DND-41 (cell line): ENCODE results near the gene MDP1.

ENCODE experiments used
- EZH2 ChIP-seq: IDR thresholded peaks from 3 replicates; pipeline ENCODE4 v1.6.1; 2012; ENCODE audit warnings: borderline replicate concordance, low read depth, mild to moderate bottlenecking, moderate library complexity, low read length, inconsistent platforms; ENCODE audit not compliant: severe bottlenecking
- TF ChIP-seq, protein P1 (sequence below): IDR thresholded peaks from 2 replicates; pipeline ENCODE4 v1.5.1; 2012; ENCODE audit warnings: borderline replicate concordance, low read length, moderate library complexity, mild to moderate bottlenecking; ENCODE audit not compliant: poor library complexity, severe bottlenecking; ENCODE audit errors: extremely low read depth

DNA sequence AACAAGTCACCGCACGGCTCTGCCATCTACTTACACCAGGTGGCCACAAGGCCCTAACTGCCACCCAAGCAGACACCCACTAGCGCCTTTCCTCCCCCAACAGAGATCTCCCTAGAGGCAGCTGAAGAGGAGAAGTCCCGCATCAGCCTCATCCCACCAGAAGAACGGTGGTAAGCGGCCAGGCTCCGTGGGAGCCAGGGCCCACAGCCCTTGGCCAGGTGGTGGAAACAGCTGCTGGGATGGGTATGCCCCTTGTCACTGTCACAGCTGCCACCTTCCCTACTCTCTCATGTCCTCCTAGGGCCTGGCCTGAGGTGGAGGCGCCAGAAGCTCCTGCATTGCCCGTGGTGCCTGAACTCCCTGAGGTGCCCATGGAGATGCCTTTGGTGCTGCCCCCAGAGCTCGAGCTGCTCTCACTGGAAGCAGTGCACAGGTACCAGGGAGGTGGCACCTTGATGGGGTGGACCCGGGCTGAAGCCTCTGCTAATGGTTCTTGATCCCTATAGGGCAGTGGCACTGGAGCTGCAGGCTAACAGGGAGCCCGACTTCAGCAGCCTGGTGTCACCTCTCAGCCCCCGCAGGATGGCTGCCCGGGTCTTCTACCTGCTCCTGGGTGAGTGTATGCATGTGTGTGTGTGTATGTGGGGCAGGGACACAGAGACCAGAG lies 36.4 kb downstream of the MDP1 start:
- TF ChIP-seq, protein P1, sequence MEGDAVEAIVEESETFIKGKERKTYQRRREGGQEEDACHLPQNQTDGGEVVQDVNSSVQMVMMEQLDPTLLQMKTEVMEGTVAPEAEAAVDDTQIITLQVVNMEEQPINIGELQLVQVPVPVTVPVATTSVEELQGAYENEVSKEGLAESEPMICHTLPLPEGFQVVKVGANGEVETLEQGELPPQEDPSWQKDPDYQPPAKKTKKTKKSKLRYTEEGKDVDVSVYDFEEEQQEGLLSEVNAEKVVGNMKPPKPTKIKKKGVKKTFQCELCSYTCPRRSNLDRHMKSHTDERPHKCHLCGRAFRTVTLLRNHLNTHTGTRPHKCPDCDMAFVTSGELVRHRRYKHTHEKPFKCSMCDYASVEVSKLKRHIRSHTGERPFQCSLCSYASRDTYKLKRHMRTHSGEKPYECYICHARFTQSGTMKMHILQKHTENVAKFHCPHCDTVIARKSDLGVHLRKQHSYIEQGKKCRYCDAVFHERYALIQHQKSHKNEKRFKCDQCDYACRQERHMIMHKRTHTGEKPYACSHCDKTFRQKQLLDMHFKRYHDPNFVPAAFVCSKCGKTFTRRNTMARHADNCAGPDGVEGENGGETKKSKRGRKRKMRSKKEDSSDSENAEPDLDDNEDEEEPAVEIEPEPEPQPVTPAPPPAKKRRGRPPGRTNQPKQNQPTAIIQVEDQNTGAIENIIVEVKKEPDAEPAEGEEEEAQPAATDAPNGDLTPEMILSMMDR: no peak
- TF ChIP-seq EZH2: no peak
